ENCODE data around the gene SAP30L. TPM values are rescaled to one million over a fixed set of nuclear protein-coding genes. Genes with fewer than 3 reads are reported as not detected.

The SAP30L gene
- total and polyA plus RNA-seq, 2 of the 13 experiments (the other 11 are each of a cell fraction or from before 2014, with no cell fraction given): 27.9 to 37.2 TPM

- no peak for TF ChIP-seq ZNF446 (CRISPR knock-in tag; IDR thresholded peaks at IDR 0.05)
Measured at GRCh38 chr5:154509784-154510555, 64.2 kb downstream of the SAP30L start (continued).

Other genes starting within 250 kb of the SAP30L start
- not detected in 2 replicates for gene HAND1, start 32.2 kb downstream of the SAP30L start, total RNA-seq (2016; rRNA removed; fragmentation: Illumina TruSeq; extraction: Trizol)
- gene HAND1, start 32.2 kb downstream of the SAP30L start, polyA plus RNA-seq (2011; rRNA removed): not detected in 2 replicates